Smooth muscle cell of the umbilical artery (primary cell): ENCODE data around the gene LYSET. TPM values are rescaled to one million over a fixed set of nuclear protein-coding genes. Genes with fewer than 3 reads are reported as not detected.

Experiments used
- total RNA-seq: library from RNA; depleted of rRNA; stranded (reverse); fragments of >200 nt; gene quantifications from 2 replicates; pipeline ENCODE4 v1.2.3, GENCODE V29; 2014

The LYSET gene
- 8.0 and 14.0 TPM in 2 replicates for total RNA-seq

DNA sequence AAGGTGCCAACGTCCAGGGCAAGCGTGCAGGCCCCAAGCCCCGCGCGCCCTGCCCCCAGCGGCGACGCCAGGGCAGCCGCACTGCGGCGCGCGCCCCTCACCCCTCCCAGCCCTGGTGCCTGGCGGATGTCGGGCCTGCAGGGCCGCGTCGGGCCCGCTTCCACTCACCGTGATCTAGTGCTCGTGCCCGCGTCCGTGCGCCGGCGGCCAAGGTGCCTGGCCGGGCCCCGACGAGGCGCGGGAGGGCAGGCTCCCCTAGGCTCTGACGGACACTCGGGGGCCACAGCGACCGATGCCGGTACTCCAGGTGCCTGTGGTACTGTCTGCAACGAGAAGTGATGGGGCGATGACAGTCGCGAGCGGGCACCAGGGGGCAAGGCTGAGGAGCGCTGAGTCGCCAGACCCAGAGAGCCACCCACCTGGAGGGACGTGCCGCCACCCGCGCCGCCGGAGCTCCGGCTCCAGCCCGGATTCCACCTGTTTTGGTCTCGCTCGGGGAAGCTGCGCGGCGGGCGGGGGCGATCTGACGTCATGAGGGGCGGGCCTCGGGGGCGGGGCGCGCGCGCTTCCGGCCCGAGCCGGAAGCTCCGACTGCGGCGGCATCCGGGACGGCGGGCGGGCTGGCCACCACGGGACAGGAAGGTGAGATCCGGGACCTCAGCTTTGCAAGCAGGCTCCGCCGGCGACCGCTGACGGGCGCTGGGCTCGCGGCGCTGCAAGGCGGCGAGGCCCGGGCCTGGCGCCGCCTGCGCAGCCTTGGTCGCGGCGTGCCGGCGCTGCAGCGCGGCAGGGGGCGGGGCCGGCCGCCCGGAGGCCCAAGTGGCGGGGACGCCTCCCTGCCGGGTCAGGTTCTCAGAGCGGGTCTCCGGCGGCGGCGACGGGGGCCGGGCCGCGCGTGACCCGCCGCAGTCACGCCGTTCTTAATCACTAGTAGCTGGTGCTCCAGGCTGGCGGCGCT lies at the start of gene LYSET, which contains the start of gene MOAP1:
TSS of gene LYSET (plus strand) at position 927 of the 958 bp plus-strand sequence. CDS start 89 bp downstream, outside the sequence.
TSS of gene MOAP1 (minus strand) at position 507 of the 958 bp plus-strand sequence. CDS start 655 bp downstream, outside the sequence.

GRCh38 chr14:93206793-93207467 lies 21.8 kb downstream of the LYSET start, which contains the start of the genes GON7 and UBR7:
GON7 (minus strand) TSS chr14:93207065; CDS start chr14:93207037, 28 bp downstream.
UBR7 (plus strand) TSS chr14:93207256; CDS start chr14:93207292, 36 bp downstream.

Other genes with a start within 250 kb of the LYSET start
- 9.8 and 37.6 TPM in 2 replicates for gene ITPK1, start 69.4 kb upstream of the LYSET start, total RNA-seq
- gene MOAP1, start 420 bp upstream of the LYSET start, total RNA-seq, result 22.4 and 24.6 TPM in 2 replicates
- gene GON7, start 21.7 kb downstream of the LYSET start, total RNA-seq, result 8.3 and 9.7 TPM in 2 replicates
- 15.7 and 27.3 TPM in 2 replicates for gene UBR7, start 21.9 kb downstream of the LYSET start, total RNA-seq
- 23.8 and 26.4 TPM in 2 replicates for gene BTBD7, start 147.7 kb downstream of the LYSET start, total RNA-seq
- not detected in 2 replicates for gene COX8C, start 161.9 kb downstream of the LYSET start, total RNA-seq
- gene UNC79, start 245.6 kb downstream of the LYSET start, total RNA-seq, result under 0.01 and 0.18 TPM in 2 replicates